Right lobe of liver (tissue), 6 donors: ENCODE results near the gene NRTN. TPM values are rescaled to one million over a fixed set of nuclear protein-coding genes. Genes with fewer than 3 reads are reported as not detected.
A peak's percentile ranks its signal among the peaks of the same experiment; 100 is the strongest.

Experiments used
- ATAC-seq, 4 donors: fragments of 200-7000 bp; cut with Tn5 transposase; one replicate each; pipeline ENCODE4 v1.9.1; 2020; ENCODE audit warnings: mild to moderate bottlenecking in 4 of 4, moderate library complexity in 4 of 4
- DNase-seq, 3 donors: peaks; one replicate each; pipeline ENCODE4 v3.0.0-alpha.2; 2020
- H3K27ac ChIP-seq, 3 donors: fragments of 200-600 bp; one replicate each; pipeline ENCODE4 v1.8.0; 2022
- H3K27me3 ChIP-seq, 2 donors: fragments of 200-600 bp; one replicate each; pipeline ENCODE4 v1.8.0; 2022
- H3K36me3 ChIP-seq, 4 donors: fragments of 200-600 bp; sonication (generic) in 1 of 4; one replicate each; pipeline versions ENCODE4 v1.5.1 to v1.8.0; 2017 to 2022; ENCODE audit warnings: control low read depth in 1 of 4
- H3K4me1 ChIP-seq, 4 donors: fragments of 200-600 bp; sonication (generic) in 1 of 4; one replicate each; pipeline versions ENCODE4 v1.5.1 to v1.8.0; 2017 to 2022; ENCODE audit warnings: control low read depth in 1 of 4
- H3K4me3 ChIP-seq, 3 donors: fragments of 200-600 bp; one replicate each; pipeline ENCODE4 v1.8.0; 2022
- H3K9me3 ChIP-seq, 4 donors: fragments of 200-600 bp; sonication (generic) in 1 of 4; one replicate each; pipeline versions ENCODE4 v1.5.1 to v1.8.0; 2017 to 2022; ENCODE audit warnings: control low read depth in 1 of 4
- CTCF ChIP-seq, 4 donors: fragments of 200-600 bp in 3 of 4; fragments of 450-650 bp in 1 of 4; IDR thresholded peaks; one replicate each; pipeline versions ENCODE4 v1.5.1 to v1.8.0; 2016 to 2022; ENCODE audit warnings: antibody characterized with exemption in 4 of 4, mild to moderate bottlenecking in 2 of 4
- POLR2A ChIP-seq: fragments of 450-650 bp; IDR thresholded peaks from one replicate; pipeline ENCODE4 v1.6.1; 2017; ENCODE audit warnings: antibody characterized with exemption, mild to moderate bottlenecking
- WGBS: methylation state at CpG from one replicate; pipeline ENCODE4 v1.1.6; 2018; ENCODE audit warnings: low coverage, low lambda C conversion rate; ENCODE audit not compliant: insufficient coverage; ENCODE audit errors: missing lambda C conversion rate; 5-methylcytosine and 5-hydroxymethylcytosine counted together
- intact Hi-C, 2 donors: fragments of 100-400 bp; cut with DNase I; formaldehyde crosslinking; loops; one replicate each; pipeline versions ENCODE4 v1.11.2 to v1.14.1; 2022
- total RNA-seq, 6 experiments: library from RNA; depleted of rRNA in 2 of 6; stranded (reverse); fragments of >200 nt in 2 of 6; fragmentation: NEBNext Ultra II Directional in 3 of 6; extraction: Animal tissue kit (Norgen Biotek cat#: 25700) in 3 of 6; gene quantifications; one replicate each; pipeline versions ENCODE4 v1.1.0 to v1.2.4, GENCODE V29; 2016 to 2023
- donor health status: DM: no; HTN: yes; CAD: no.
- donor health status: DM: no; HTN: no; CAD: no.
- donor health status: DM: no; HTN: no; CAD: no.
- donor health status: DM: no; HTN: yes; CAD: no.
- donor health status: DM: no; HTN: yes; CAD: no.

NRTN gene
- total RNA-seq, 6 experiments from 2014 or later, result 4.7 to 11.6 (median 9.8) TPM

- ATAC-seq (no peak), DNase-seq (peak in 1 of 3 donors; percentile 63)
- peak overlapping the region; percentile 66 to 87 (median 83) for H3K4me3 ChIP-seq
- peak overlapping the region in 2 of 3 donors; percentile 86 to 99 for H3K27ac ChIP-seq
- peaks cover 0 to 45% (median 29%) of the 10 kb centered on the region in 4 donors for H3K36me3 ChIP-seq
- H3K27me3 ChIP-seq, result no peaks in the 10 kb centered on the region
- intact Hi-C loops, result no loop called here
- no peaks in the 10 kb centered on the region for H3K9me3 ChIP-seq
- peaks cover 0 to 10% (median 1%) of the 10 kb centered on the region in 4 donors for H3K4me1 ChIP-seq
- no peak for TF ChIP-seq POLR2A
- TF ChIP-seq CTCF (IDR thresholded peaks at IDR 0.05), result no peak
- WGBS, result 20% methylated on average over 2 of the region's 26 CpGs
These were observed 14.8 kb upstream of the NRTN start for GRCh38 chr19:5789886-5790558.

- ATAC-seq (peak; percentile 92 to 95 (median 94)), DNase-seq (peak; percentile 96 to 99 (median 97))
- Histone ChIP-seq H3K4me1 (peaks cover 0 to 10% (median 1%) of the 10 kb centered on the region in 4 donors), H3K27ac (peak within 1 kb of the TSS; percentile 86 to 99 (median 97)), H3K36me3 (peaks cover 0 to 38% (median 24%) of the 10 kb centered on the region in 4 donors), H3K4me3 (peak within 1 kb of the TSS; percentile 66 to 87 (median 83)), H3K9me3 (no peaks in the 10 kb centered on the region), H3K27me3 (no peaks in the 10 kb centered on the region)
- 19% methylated on average over 40 of the region's 72 CpGs for WGBS
- TF ChIP-seq CTCF (IDR thresholded peaks at IDR 0.05), result no peak
- TF ChIP-seq POLR2A, result peak; percentile 83
- intact Hi-C loops, result no loop called here
These were observed 14.0 kb upstream of the NRTN start, which contains the start of gene DUS3L for GRCh38 chr19:5790559-5791520. TSS of gene DUS3L (minus strand) at chr19:5791163. CDS start at chr19:5791141, 22 bp downstream.

GRCh38 chr19:5792224-5792623 lies 12.6 kb upstream of the NRTN start:
- 91% methylated on average over 18 of the region's 18 CpGs for WGBS
- DNase-seq (no peak), ATAC-seq (no peak)
- intact Hi-C loops, result no loop called here
- Histone ChIP-seq H3K4me1 (peaks cover 0 to 10% (median 1%) of the 10 kb centered on the region in 4 donors), H3K9me3 (no peaks in the 10 kb centered on the region), H3K36me3 (peaks cover 0 to 26% (median 14%) of the 10 kb centered on the region in 4 donors), H3K4me3 (no peak overlapping the region), H3K27ac (no peak overlapping the region), H3K27me3 (no peaks in the 10 kb centered on the region)
- TF ChIP-seq POLR2A (no peak), CTCF (IDR thresholded peaks at IDR 0.05) (no peak)

DNA sequence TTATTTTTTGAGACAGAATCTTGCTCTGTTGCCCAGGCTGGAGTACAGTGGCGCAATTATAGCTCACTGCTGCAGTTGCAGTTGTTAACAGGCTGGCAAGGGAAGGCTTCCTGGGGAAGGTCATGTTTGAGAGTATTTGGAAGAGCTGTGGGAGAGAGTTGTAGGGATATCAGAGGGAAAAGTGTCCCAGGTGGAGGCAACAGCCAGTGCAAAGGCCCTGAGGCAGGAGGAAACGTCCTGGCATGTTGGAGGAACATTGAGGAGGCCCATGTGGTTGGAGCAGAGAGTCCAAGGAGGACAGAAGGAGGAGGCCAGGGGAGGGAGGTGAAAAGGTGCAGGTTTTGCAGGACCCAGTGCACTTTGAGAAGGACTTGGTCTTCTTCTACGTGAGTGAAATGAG lies 11.7 kb upstream of the NRTN start:
- no peaks in the 10 kb centered on the region for H3K27me3 ChIP-seq
- peaks cover 0 to 16% (median 7%) of the 10 kb centered on the region in 4 donors for H3K36me3 ChIP-seq
- no peaks in the 10 kb centered on the region for H3K9me3 ChIP-seq
- 93% methylated on average over 3 of the region's 3 CpGs for WGBS
- DNase-seq (no peak), ATAC-seq (no peak)
- H3K4me3 ChIP-seq, result no peak overlapping the region
- intact Hi-C loops, result no loop called here
- no peak overlapping the region for H3K27ac ChIP-seq
- TF ChIP-seq CTCF (IDR thresholded peaks at IDR 0.05) (no peak), POLR2A (no peak)
- H3K4me1 ChIP-seq, result peaks cover 0 to 10% (median 1%) of the 10 kb centered on the region in 4 donors
